Stomach (tissue), 4 donors: ENCODE measurements around the gene ATP6V1G1.

Experiments used
- EP300 ChIP-seq: sonication (generic); formaldehyde crosslinking; IDR thresholded peaks from one replicate; pipeline ENCODE4 v1.6.1; 2017; ENCODE audit warnings: antibody characterized with exemption
- POLR2A ChIP-seq, 4 donors: fragments of 450-650 bp; IDR thresholded peaks; one replicate each; pipeline ENCODE4 v1.6.1; 2016; ENCODE audit warnings: antibody characterized with exemption in 4 of 4, control low read depth in 2 of 4, mild to moderate bottlenecking in 1 of 4, moderate library complexity in 1 of 4
- POLR2AphosphoS5 ChIP-seq, 3 donors: sonication (generic); formaldehyde crosslinking; IDR thresholded peaks; one replicate each; pipeline ENCODE4 v1.6.1; 2016; ENCODE audit warnings: antibody characterized with exemption in 3 of 3
- TF ChIP-seq, protein P1 (sequence below), 7 experiments: fragments of 450-650 bp in 4 of 7; fragments of 200-600 bp in 3 of 7; sonication (generic) in 3 of 7; IDR thresholded peaks; one replicate each; pipeline ENCODE4 v1.5.1; 2016 to 2019; ENCODE audit warnings: antibody characterized with exemption in 7 of 7, control low read depth in 2 of 7, mild to moderate bottlenecking in 1 of 7

GRCh38 chr9:114641967-114642366 lies 54.4 kb downstream of the ATP6V1G1 start:
- TF ChIP-seq, protein P1, sequence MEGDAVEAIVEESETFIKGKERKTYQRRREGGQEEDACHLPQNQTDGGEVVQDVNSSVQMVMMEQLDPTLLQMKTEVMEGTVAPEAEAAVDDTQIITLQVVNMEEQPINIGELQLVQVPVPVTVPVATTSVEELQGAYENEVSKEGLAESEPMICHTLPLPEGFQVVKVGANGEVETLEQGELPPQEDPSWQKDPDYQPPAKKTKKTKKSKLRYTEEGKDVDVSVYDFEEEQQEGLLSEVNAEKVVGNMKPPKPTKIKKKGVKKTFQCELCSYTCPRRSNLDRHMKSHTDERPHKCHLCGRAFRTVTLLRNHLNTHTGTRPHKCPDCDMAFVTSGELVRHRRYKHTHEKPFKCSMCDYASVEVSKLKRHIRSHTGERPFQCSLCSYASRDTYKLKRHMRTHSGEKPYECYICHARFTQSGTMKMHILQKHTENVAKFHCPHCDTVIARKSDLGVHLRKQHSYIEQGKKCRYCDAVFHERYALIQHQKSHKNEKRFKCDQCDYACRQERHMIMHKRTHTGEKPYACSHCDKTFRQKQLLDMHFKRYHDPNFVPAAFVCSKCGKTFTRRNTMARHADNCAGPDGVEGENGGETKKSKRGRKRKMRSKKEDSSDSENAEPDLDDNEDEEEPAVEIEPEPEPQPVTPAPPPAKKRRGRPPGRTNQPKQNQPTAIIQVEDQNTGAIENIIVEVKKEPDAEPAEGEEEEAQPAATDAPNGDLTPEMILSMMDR (IDR thresholded peaks at IDR 0.05), result no peak
- TF ChIP-seq POLR2AphosphoS5 (IDR thresholded peaks at IDR 0.05), result no peak
- TF ChIP-seq EP300, result no peak
- no peak for TF ChIP-seq POLR2A (IDR thresholded peaks at IDR 0.05)
